ENCODE data around the gene TRMT1L. TPM values are rescaled to one million over a fixed set of nuclear protein-coding genes. Genes with fewer than 3 reads are reported as not detected.

The TRMT1L gene
- total and polyA plus RNA-seq, 10 of the 15 experiments (the other 5 are each of a cell fraction or from before 2014, with no cell fraction given): 3.5 to 35.2 (median 16.9) TPM

DNA sequence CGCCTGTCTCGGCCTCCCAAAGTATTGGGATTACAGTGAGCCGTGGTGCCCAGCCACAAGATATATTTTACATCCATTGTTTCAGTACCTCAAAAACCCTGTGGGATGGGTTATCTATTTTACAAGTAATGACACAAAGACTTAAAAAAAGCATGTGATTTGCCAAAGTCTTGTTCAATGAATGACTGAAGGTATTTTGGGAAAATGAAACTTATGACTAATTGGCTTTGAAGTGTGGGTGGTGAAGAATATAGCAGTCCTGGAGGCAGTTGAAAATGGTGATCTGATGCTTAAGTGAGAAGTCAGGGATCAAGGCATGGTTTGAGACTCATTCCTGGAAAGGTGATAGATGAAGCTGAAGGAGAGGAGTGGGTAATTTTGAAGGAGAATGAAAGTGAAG, 3.2 kb upstream of the TRMT1L start (continued):
- TF ChIP-seq BMI1 (IDR thresholded peaks at IDR 0.05; ENCODE audit: borderline replicate concordance): no peak
- TF ChIP-seq CHD4 (IDR thresholded peaks at IDR 0.05): no peak
- TF ChIP-seq HDAC2 (IDR thresholded peaks at IDR 0.05): no peak
- peak; percentile 80; the same call in 1 of the 2 replicates for TF ChIP-seq NFIC (IDR thresholded peaks at IDR 0.05; ENCODE audit: low read depth, low read length)
- no peak for TF ChIP-seq STAT3 (IDR thresholded peaks at IDR 0.05; ENCODE audit: low read depth, low read length)
- no peak for TF ChIP-seq NR2C2 (IDR thresholded peaks at IDR 0.05; ENCODE audit: borderline replicate concordance, control insufficient read depth, insufficient read length, low read depth)
- TF ChIP-seq, protein P1, sequence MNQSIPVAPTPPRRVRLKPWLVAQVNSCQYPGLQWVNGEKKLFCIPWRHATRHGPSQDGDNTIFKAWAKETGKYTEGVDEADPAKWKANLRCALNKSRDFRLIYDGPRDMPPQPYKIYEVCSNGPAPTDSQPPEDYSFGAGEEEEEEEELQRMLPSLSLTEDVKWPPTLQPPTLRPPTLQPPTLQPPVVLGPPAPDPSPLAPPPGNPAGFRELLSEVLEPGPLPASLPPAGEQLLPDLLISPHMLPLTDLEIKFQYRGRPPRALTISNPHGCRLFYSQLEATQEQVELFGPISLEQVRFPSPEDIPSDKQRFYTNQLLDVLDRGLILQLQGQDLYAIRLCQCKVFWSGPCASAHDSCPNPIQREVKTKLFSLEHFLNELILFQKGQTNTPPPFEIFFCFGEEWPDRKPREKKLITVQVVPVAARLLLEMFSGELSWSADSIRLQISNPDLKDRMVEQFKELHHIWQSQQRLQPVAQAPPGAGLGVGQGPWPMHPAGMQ (IDR thresholded peaks at IDR 0.05; ENCODE audit: borderline replicate concordance): no peak
- no peak for TF ChIP-seq ZBED1 (IDR thresholded peaks at IDR 0.05; ENCODE audit: borderline replicate concordance)
- no peak for TF ChIP-seq CBFB (IDR thresholded peaks at IDR 0.05; ENCODE audit: low read depth)
- TF ChIP-seq KLF5 (IDR thresholded peaks at IDR 0.05; ENCODE audit: partially characterized antibody): no peak
- no peak for TF ChIP-seq HDGF (IDR thresholded peaks at IDR 0.05)
- no peak for TF ChIP-seq ESRRA (IDR thresholded peaks at IDR 0.05; ENCODE audit: low read length)
- peak; percentile 65; the same call in 1 of the 2 replicates for TF ChIP-seq EED (IDR thresholded peaks at IDR 0.05; ENCODE audit: low read depth)
- TF ChIP-seq TCF3 (IDR thresholded peaks at IDR 0.05; ENCODE audit: borderline replicate concordance, insufficient read depth, low read depth, low read length): no peak
- TF ChIP-seq SMC3 (IDR thresholded peaks at IDR 0.05; ENCODE audit: borderline replicate concordance, low read length): no peak
- no peak for TF ChIP-seq USF1 (IDR thresholded peaks at IDR 0.05; ENCODE audit: borderline replicate concordance, extremely low read length, insufficient read depth, low read depth, low read length)
- no peak for TF ChIP-seq SUZ12 (IDR thresholded peaks at IDR 0.05; ENCODE audit: unreplicated experiment)
- TF ChIP-seq ZBTB33 (IDR thresholded peaks at IDR 0.05): no peak
- no peak for TF ChIP-seq POU2F2 (IDR thresholded peaks at IDR 0.05; ENCODE audit: borderline replicate concordance, low read depth, low read length)
- TF ChIP-seq RUNX3 (IDR thresholded peaks at IDR 0.05; ENCODE audit: low read length): peak; percentile 34; the same call in 1 of the 2 replicates
- no peak for TF ChIP-seq E2F8 (IDR thresholded peaks at IDR 0.05; ENCODE audit: low read depth, partially characterized antibody)
- TF ChIP-seq ZNF622 (IDR thresholded peaks at IDR 0.05): no peak
- no peak for TF ChIP-seq YBX1 (IDR thresholded peaks at IDR 0.05)
- no peak for TF ChIP-seq KDM1A (IDR thresholded peaks at IDR 0.05; ENCODE audit: borderline replicate concordance)
- TF ChIP-seq, protein P2, sequence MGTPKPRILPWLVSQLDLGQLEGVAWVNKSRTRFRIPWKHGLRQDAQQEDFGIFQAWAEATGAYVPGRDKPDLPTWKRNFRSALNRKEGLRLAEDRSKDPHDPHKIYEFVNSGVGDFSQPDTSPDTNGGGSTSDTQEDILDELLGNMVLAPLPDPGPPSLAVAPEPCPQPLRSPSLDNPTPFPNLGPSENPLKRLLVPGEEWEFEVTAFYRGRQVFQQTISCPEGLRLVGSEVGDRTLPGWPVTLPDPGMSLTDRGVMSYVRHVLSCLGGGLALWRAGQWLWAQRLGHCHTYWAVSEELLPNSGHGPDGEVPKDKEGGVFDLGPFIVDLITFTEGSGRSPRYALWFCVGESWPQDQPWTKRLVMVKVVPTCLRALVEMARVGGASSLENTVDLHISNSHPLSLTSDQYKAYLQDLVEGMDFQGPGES (IDR thresholded peaks at IDR 0.05): no peak
- TF ChIP-seq SREBF2 (IDR thresholded peaks at IDR 0.05; ENCODE audit: low read length): no peak
- no peak for TF ChIP-seq CBX3 (IDR thresholded peaks at IDR 0.05; ENCODE audit: borderline replicate concordance, low read depth)
